Measurements from ENCODE around the gene ARHGAP42.

ARHGAP42 gene

DNA sequence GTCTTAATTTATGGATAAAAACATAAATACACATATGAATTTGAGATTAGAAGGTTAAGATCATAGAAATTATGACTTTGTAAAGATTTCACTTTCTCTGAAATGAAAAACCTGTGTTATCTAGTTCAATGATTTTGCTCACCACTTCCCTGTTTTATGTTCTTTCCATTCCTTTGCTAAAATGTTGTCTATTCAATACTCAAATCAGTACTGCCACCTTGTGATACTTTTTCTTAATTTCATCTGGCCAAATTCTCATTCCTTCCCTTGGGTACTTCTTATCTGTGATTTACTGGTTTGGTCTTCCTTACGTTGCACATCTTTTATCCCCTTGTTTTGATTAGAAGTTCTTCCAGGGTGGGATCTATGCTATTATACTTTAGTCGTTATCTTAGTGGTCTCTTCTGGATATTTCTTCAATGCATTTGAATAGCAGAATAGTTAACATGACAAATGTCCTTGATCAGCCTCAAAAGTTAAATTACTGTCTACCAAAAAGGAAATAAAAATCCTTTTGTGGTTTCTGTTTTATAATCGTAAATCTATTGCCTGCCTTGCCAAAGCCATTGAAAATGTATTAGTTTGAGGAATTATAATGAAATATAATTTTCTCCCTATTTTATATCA is 245.5 kb downstream of the ARHGAP42 start:
- H3K4me1 ChIP-seq (ENCODE audit: control insufficient read depth, insufficient read depth, low read length, poor library complexity, severe bottlenecking), result peaks cover 21% of the 10 kb centered on the region
- WGBS, 2 experiments (ENCODE audit: insufficient coverage in 2 of 2), result no CpG with 5 or more reads among the region's 3 CpGs
- H3K9me3 ChIP-seq (ENCODE audit: control insufficient read depth, low read length), result no peaks in the 10 kb centered on the region
- H3K27ac ChIP-seq (ENCODE audit: low read depth, low read length, severe bottlenecking), result no peak overlapping the region
- peaks cover 7% of the 10 kb centered on the region for H3K36me3 ChIP-seq (ENCODE audit: control insufficient read depth, insufficient read depth, low read length)
- no peak overlapping the region for H3K4me3 ChIP-seq (ENCODE audit: extremely low read depth, insufficient read depth, low read length, poor library complexity, severe bottlenecking)

DNA sequence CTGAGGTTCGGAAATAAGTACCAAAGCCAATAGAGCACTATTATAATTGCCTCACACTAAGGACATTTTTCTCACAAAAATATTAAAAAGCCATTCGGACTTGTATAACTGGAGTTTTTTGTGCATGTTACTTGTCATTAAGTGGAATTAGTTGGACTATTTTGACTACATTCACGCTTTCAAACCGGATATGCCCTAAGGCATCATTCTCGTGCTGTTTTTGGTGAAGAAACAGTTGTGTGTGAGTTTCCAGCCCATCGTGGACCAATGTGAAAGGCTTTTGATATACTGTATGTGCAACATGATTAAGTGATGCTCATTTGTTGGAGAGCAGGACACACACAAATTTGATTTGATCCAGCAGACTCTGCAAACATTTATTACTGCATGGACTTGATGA is 249.7 kb downstream of the ARHGAP42 start:
- peaks cover 7% of the 10 kb centered on the region for H3K36me3 ChIP-seq (ENCODE audit: control insufficient read depth, insufficient read depth, low read length)
- no peaks in the 10 kb centered on the region for H3K4me1 ChIP-seq (ENCODE audit: control insufficient read depth, insufficient read depth, low read length, poor library complexity, severe bottlenecking)
- no peaks in the 10 kb centered on the region for H3K9me3 ChIP-seq (ENCODE audit: control insufficient read depth, low read length)
- 85 to 86% methylated on average over 4 of the region's 6 CpGs for WGBS, 2 experiments (ENCODE audit: insufficient coverage in 2 of 2)
- no peak overlapping the region for H3K4me3 ChIP-seq (ENCODE audit: extremely low read depth, insufficient read depth, low read length, poor library complexity, severe bottlenecking)
- H3K27ac ChIP-seq (ENCODE audit: low read depth, low read length, severe bottlenecking), result no peak overlapping the region

DNA sequence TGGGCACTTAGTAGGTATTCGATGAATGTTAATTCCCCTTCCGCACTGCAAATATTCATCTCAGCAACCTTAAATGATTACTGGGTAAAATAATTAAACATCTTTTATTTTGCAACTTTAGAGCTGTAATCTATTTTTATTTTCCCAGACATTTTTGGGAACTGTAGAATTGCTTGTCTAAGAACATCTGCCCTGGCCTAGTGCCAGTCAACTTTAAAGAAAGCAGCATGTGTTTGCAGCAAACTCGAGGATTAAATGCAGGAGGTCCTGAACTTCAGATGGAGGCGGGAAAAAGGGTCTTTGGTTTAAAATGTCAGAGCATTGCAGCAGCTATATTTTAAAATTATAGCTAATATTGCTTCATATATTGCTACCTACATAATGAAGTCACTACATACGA is 252.5 kb downstream of the ARHGAP42 start:
- H3K27ac ChIP-seq (ENCODE audit: low read depth, low read length, severe bottlenecking), result no peak overlapping the region
- H3K9me3 ChIP-seq (ENCODE audit: control insufficient read depth, low read length), result no peaks in the 10 kb centered on the region
- peaks cover 7% of the 10 kb centered on the region for H3K36me3 ChIP-seq (ENCODE audit: control insufficient read depth, insufficient read depth, low read length)
- H3K4me1 ChIP-seq (ENCODE audit: control insufficient read depth, insufficient read depth, low read length, poor library complexity, severe bottlenecking), result no peaks in the 10 kb centered on the region
- no peak overlapping the region for H3K4me3 ChIP-seq (ENCODE audit: extremely low read depth, insufficient read depth, low read length, poor library complexity, severe bottlenecking)
- WGBS, 2 experiments (ENCODE audit: insufficient coverage in 2 of 2), result 80% methylated on average over 1 of the region's 5 CpGs; no CpG with 5 or more reads in 1 of the 2 experiments

DNA sequence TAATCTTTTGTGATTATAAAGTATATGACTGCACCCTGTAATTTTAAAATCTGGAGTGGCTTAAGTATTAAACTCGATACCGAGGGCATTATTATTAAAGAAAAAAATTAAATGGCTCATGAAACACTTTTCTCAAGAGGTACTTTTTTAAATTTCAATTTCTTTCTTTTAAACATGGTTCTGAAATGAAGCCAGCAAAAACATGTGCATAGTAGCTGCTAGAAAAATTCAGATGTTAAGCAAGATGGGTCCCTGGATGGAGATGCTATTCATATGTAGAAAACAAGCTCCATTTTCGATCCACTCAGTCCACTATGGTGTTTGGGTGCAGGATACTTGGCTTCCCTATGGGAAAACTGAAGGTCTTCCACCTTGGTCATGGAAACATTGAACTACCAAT is 253.0 kb downstream of the ARHGAP42 start:
- H3K27ac ChIP-seq (ENCODE audit: low read depth, low read length, severe bottlenecking), result no peak overlapping the region
- H3K9me3 ChIP-seq (ENCODE audit: control insufficient read depth, low read length), result no peaks in the 10 kb centered on the region
- peaks cover 7% of the 10 kb centered on the region for H3K36me3 ChIP-seq (ENCODE audit: control insufficient read depth, insufficient read depth, low read length)
- WGBS, 2 experiments (ENCODE audit: insufficient coverage in 2 of 2), result no CpG with 5 or more reads among the region's 3 CpGs
- H3K4me3 ChIP-seq (ENCODE audit: extremely low read depth, insufficient read depth, low read length, poor library complexity, severe bottlenecking), result no peak overlapping the region
- no peaks in the 10 kb centered on the region for H3K4me1 ChIP-seq (ENCODE audit: control insufficient read depth, insufficient read depth, low read length, poor library complexity, severe bottlenecking)

DNA sequence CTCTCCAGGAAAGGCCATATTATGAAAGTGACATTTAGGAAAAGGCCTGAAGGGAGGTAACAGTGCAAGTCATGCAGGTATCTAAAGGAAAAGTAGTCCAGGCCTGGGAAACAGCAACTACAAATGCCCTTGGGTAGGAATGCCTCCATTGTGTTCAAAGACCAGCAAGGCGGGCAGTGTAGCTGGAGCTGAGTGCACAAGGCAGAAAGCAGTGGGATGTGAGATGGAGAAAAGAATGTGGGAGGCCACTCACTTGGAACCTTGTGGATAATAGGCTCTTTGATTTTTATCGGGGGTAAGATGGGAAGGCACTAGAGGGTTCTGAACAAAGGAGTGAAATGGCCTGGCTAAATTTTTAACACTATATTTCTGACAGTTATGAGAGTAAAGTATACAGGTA is 253.9 kb downstream of the ARHGAP42 start:
- Histone ChIP-seq H3K9me3 (ENCODE audit: control insufficient read depth, low read length) (no peaks in the 10 kb centered on the region), H3K4me1 (ENCODE audit: control insufficient read depth, insufficient read depth, low read length, poor library complexity, severe bottlenecking) (no peaks in the 10 kb centered on the region), H3K27ac (ENCODE audit: low read depth, low read length, severe bottlenecking) (no peak overlapping the region), H3K36me3 (ENCODE audit: control insufficient read depth, insufficient read depth, low read length) (peaks cover 7% of the 10 kb centered on the region), H3K4me3 (ENCODE audit: extremely low read depth, insufficient read depth, low read length, poor library complexity, severe bottlenecking) (no peak overlapping the region)
- 72% methylated on average over 2 of the region's 2 CpGs; no CpG with 5 or more reads in 1 of the 2 experiments for WGBS, 2 experiments (ENCODE audit: insufficient coverage in 2 of 2)

DNA sequence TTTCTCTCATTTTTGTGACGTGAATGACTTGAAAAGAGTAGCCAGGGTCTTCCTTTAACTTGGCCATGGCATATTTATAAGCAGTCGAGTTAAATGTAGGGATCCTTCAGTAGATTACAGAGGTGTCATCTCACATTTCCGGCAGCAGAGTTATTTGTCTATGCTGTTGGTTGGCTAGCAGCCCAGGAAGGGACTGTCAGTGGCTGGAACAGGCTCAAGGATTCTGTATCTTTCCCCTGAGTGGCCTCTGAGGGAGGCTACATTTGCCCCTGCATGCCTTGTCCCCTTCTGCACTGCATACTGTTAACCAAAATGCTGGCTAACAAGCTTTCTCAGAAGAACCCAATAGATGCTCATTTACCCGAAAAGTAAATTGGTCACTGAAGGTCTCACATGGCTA is 254.9 kb downstream of the ARHGAP42 start:
- no peaks in the 10 kb centered on the region for H3K4me1 ChIP-seq (ENCODE audit: control insufficient read depth, insufficient read depth, low read length, poor library complexity, severe bottlenecking)
- H3K4me3 ChIP-seq (ENCODE audit: extremely low read depth, insufficient read depth, low read length, poor library complexity, severe bottlenecking), result no peak overlapping the region
- H3K36me3 ChIP-seq (ENCODE audit: control insufficient read depth, insufficient read depth, low read length), result peaks cover 4% of the 10 kb centered on the region
- H3K27ac ChIP-seq (ENCODE audit: low read depth, low read length, severe bottlenecking), result no peak overlapping the region
- 85 to 96% methylated on average over 3 of the region's 4 CpGs for WGBS, 2 experiments (ENCODE audit: insufficient coverage in 2 of 2)
- H3K9me3 ChIP-seq (ENCODE audit: control insufficient read depth, low read length), result no peaks in the 10 kb centered on the region

DNA sequence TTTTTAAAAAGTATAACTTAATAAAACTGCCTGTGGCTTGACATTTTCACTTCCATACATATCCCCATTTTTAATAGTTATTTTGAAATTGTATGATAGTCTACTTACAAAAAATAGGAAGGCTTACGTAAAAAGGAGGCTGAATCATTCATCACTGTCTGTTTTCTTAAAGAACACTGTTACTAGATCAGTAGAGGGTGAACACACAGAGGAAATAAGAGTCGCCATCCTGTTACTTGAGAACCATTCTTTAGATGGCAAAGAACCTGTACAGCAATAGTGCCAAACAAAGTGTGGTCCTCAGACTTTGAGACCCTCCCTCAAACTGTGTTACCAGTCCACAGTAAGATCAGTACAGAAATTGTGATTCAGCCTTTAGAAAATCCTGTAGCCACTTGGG is 261.8 kb downstream of the ARHGAP42 start:
- 71 to 94% methylated on average over 1 to 2 of the region's 2 CpGs for WGBS, 2 experiments (ENCODE audit: insufficient coverage in 2 of 2)
- Histone ChIP-seq H3K4me3 (ENCODE audit: extremely low read depth, insufficient read depth, low read length, poor library complexity, severe bottlenecking) (no peak overlapping the region), H3K4me1 (ENCODE audit: control insufficient read depth, insufficient read depth, low read length, poor library complexity, severe bottlenecking) (no peaks in the 10 kb centered on the region), H3K27ac (ENCODE audit: low read depth, low read length, severe bottlenecking) (no peak overlapping the region), H3K9me3 (ENCODE audit: control insufficient read depth, low read length) (no peaks in the 10 kb centered on the region), H3K36me3 (ENCODE audit: control insufficient read depth, insufficient read depth, low read length) (peaks cover 4% of the 10 kb centered on the region)

DNA sequence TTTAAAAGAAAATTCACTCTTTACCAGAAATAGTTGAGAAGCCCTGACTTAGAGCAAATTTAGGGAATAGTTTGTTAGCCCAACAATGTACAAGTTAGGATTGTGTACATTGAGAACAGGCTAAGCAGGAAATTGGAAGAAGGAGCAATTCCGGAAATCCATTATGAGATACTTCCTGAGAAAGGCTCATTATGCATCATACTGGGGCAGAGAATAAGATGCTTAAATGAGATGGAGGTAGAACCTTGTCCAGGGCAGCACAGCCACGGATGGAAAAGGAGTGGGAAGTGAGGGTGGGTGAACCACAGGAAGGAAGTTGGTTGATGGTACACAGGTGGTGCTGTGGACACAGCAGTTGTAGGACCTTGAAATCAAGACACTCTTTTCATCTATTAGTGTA is 262.4 kb downstream of the ARHGAP42 start:
- no peak overlapping the region for H3K27ac ChIP-seq (ENCODE audit: low read depth, low read length, severe bottlenecking)
- no peak overlapping the region for H3K4me3 ChIP-seq (ENCODE audit: extremely low read depth, insufficient read depth, low read length, poor library complexity, severe bottlenecking)
- H3K9me3 ChIP-seq (ENCODE audit: control insufficient read depth, low read length), result no peaks in the 10 kb centered on the region
- 93 to 100% methylated on average over 2 of the region's 2 CpGs for WGBS, 2 experiments (ENCODE audit: insufficient coverage in 2 of 2)
- no peaks in the 10 kb centered on the region for H3K4me1 ChIP-seq (ENCODE audit: control insufficient read depth, insufficient read depth, low read length, poor library complexity, severe bottlenecking)
- H3K36me3 ChIP-seq (ENCODE audit: control insufficient read depth, insufficient read depth, low read length), result peaks cover 4% of the 10 kb centered on the region

DNA sequence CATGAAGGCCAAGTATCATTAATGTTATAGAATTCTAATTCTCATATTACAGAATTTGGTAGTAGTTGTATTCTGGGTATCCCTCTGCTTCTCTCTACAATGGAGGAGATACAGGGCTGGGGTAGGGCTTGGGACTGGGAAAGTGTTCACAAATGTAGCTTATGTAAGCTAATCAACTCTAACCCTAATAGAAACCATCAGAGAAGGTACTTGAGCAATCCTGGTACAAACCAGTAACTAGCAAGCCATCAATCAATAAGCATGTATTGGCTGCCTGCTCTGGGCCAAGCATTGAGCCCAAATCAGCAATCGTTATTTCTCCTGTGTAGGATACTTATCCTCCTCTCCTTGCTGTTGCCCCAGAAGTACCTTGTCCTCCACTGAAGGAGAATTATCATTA is 268.2 kb downstream of the ARHGAP42 start:
- Histone ChIP-seq H3K4me3 (ENCODE audit: extremely low read depth, insufficient read depth, low read length, poor library complexity, severe bottlenecking) (no peak overlapping the region), H3K4me1 (ENCODE audit: control insufficient read depth, insufficient read depth, low read length, poor library complexity, severe bottlenecking) (no peaks in the 10 kb centered on the region), H3K9me3 (ENCODE audit: control insufficient read depth, low read length) (no peaks in the 10 kb centered on the region), H3K27ac (ENCODE audit: low read depth, low read length, severe bottlenecking) (no peak overlapping the region), H3K36me3 (ENCODE audit: control insufficient read depth, insufficient read depth, low read length) (peaks cover 4% of the 10 kb centered on the region)
- WGBS, 2 experiments (ENCODE audit: insufficient coverage in 2 of 2), result 100% methylated on average over 1 of the region's 1 CpG

DNA sequence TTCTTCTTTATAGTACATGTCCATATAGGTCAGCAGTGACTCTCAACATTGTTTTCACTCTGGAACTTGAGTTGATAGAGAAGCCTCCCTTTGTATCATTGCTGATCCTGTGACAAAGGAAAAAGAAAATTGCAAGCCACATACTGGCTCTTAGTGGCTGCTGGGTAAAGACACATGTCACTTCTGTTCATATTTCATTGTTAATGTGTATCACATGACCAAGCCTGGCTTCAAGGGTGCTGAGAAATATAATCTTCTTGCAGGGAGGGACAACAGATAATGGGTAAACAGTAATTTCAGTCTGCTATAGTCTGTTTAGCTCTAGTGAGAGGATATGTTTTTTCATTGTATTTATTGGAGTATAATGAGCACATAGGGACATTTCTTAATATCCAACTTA is 269.3 kb downstream of the ARHGAP42 start:
- no peak overlapping the region for H3K27ac ChIP-seq (ENCODE audit: low read depth, low read length, severe bottlenecking)
- no peak overlapping the region for H3K4me3 ChIP-seq (ENCODE audit: extremely low read depth, insufficient read depth, low read length, poor library complexity, severe bottlenecking)
- H3K9me3 ChIP-seq (ENCODE audit: control insufficient read depth, low read length), result no peaks in the 10 kb centered on the region
- no peaks in the 10 kb centered on the region for H3K4me1 ChIP-seq (ENCODE audit: control insufficient read depth, insufficient read depth, low read length, poor library complexity, severe bottlenecking)
- peaks cover 7% of the 10 kb centered on the region for H3K36me3 ChIP-seq (ENCODE audit: control insufficient read depth, insufficient read depth, low read length)

DNA sequence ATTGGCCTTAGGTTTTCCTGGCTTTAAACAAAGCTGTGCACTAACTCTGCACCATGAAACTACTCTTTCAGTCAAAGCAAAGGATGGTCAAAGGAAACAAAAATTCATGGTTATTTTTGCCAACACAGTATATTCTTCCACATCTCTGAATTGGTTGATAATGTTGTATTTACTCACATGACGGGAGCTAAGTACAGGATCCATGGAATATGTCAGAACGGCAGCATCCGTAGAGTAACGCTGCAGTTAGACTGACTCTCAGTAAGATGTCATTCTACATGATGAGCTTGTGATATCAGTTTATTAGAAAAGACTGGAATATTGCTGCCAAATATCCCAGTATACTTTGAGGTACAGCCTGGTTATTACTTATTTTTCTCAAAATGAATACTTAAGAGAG is 270.4 kb downstream of the ARHGAP42 start:
- Histone ChIP-seq H3K4me3 (ENCODE audit: extremely low read depth, insufficient read depth, low read length, poor library complexity, severe bottlenecking) (no peak overlapping the region), H3K27ac (ENCODE audit: low read depth, low read length, severe bottlenecking) (no peak overlapping the region), H3K4me1 (ENCODE audit: control insufficient read depth, insufficient read depth, low read length, poor library complexity, severe bottlenecking) (no peaks in the 10 kb centered on the region), H3K36me3 (ENCODE audit: control insufficient read depth, insufficient read depth, low read length) (peaks cover 13% of the 10 kb centered on the region), H3K9me3 (ENCODE audit: control insufficient read depth, low read length) (no peaks in the 10 kb centered on the region)
- 67% methylated on average over 3 of the region's 4 CpGs; no CpG with 5 or more reads in 1 of the 2 experiments for WGBS, 2 experiments (ENCODE audit: insufficient coverage in 2 of 2)

Data from mesodermal cell (in vitro differentiated cells).